NCI-H1417 treated with DMSO at 0.1 percent for 48 hours (cell line): ENCODE measurements around the gene UBA7.
"Not testable (repeated sequence)": the region's sequence is repeated elsewhere in the genome, so short reads cannot be mapped to it uniquely, and the experiment has no call there.

Source experiments
- DNase-seq: peaks from one replicate; lab custom pipeline; 2025; lab: John Stamatoyannopoulos, UW

Gene UBA7

DNA sequence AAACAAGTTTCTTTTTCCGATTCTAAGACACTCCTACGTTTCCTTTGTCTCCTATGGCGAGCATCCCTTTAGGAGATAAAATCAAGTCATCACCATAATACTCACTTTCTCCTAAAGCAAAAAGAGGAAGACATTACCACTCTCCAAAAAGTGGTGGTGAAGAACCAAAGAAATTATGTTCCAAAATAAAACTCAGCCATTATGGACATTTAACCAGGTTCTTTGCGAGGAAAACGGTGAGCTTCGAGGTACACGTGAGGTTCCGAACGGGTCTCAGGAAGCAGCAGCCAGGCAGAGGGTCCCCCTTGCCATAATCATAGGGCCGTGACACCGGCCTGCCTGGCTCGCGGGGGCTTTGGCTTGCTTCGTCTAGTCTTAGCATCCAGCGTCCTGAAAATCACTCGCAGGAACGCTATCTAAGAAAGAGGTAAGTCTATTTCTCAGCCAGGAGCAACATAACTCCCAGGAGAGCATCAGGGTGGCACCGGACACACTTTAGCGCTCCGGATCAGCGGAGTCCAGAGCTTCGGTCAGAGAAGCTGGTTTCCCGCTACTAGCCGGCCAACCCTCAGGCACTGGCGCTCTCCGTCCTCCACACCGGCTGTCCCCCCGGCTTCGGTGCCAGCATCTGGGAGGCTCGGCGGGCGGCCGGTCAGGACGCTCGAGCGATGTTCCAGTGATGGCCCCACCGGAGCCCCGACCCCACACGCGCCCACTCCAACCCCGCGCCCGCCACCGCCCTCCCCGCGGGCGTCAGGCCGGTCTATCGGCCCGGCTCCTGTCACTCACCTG is 28.0 kb downstream of the UBA7 start:
- no peak for DNase-seq

- DNase-seq = not testable (repeated sequence)
Observed at GRCh38 chr3:49782277-49782676, 31.5 kb downstream of the UBA7 start.

- no peak for DNase-seq
Observed at GRCh38 chr3:49781415-49782199, 32.1 kb downstream of the UBA7 start.

DNA sequence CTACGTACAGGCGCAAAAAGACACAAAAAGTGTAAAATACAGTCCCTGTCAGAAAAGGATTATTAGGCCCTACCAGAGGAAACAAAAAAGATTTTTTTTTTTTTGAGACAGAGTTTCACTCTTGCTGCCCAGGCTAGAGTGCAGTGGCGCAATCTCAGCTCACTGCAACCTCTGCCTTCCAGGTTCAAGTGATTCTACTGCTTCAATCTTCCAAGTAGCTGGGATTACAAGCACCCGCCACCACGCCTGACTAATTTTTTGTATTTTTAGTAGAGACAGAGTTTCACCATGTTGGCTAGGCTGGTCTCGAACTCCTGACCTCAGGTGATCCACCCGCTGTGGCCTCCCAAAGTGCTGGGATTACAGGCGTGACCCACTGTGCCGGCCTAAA is 32.8 kb downstream of the UBA7 start:
- DNase-seq = not testable (repeated sequence)

GRCh38 chr3:49780080-49780974 is 33.4 kb downstream of the UBA7 start:
- DNase-seq = no peak

DNA sequence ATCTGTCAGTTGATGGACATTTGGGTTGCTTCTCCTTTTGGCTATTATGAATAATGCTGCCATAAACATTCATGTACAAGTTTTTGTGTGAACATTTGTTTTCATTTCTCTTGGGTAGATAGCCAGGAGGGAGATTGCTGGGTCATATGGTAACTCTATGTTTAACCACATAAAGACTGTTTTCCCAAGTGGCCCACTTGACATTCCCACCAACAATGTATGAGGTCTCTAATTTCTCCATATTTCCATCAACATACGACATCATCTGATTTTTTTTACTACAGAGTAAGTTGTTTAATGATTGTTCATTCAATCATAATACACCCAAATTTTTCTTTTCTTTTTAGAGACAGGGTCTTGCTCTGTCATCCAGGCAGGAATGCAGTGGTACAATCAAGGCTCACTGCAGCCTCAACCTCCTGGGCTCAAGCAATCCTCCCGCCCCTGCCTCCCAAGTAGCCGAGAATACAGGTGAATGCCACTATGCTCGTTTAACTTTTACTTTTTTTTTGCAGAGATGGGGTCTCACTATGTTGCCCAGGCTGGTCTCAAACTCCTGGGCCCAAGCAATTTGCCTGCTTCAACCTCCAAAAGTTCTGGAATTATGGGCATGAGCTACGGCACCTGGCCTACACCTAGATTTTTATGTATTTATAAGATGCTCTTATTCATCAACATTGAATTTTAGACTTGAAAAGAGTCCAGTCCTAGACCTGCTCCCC is 34.2 kb downstream of the UBA7 start:
- no peak for DNase-seq

- not testable (repeated sequence) for DNase-seq
Observed at GRCh38 chr3:49776101-49776500, 37.7 kb downstream of the UBA7 start.

- DNase-seq = no peak
Observed at GRCh38 chr3:49775538-49775937, 38.2 kb downstream of the UBA7 start.

DNA sequence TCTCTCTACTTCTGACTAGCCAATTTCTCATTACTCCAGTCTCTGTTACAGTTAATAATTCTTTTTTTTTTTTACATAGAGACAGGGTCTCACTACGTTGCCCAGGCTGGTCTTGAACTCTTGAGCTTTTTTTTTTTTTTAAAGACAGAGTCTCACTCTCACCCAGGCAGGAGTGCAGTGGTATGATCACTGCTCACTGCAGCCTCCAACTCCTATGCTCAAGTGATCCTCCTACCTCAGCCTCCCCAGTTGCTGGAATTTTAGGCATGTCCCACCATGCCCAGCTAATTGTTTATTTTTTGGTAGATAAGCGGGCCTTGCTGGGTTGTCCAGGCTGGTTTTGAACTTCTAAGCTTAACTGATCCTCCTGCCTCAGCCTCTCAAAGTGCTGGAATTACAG is 41.0 kb downstream of the UBA7 start:
- DNase-seq = no peak

GRCh38 chr3:49771340-49771938 is 42.3 kb downstream of the UBA7 start:
- DNase-seq = no peak

- DNase-seq = no peak
Observed at GRCh38 chr3:49769926-49770325, 43.8 kb downstream of the UBA7 start.

DNA sequence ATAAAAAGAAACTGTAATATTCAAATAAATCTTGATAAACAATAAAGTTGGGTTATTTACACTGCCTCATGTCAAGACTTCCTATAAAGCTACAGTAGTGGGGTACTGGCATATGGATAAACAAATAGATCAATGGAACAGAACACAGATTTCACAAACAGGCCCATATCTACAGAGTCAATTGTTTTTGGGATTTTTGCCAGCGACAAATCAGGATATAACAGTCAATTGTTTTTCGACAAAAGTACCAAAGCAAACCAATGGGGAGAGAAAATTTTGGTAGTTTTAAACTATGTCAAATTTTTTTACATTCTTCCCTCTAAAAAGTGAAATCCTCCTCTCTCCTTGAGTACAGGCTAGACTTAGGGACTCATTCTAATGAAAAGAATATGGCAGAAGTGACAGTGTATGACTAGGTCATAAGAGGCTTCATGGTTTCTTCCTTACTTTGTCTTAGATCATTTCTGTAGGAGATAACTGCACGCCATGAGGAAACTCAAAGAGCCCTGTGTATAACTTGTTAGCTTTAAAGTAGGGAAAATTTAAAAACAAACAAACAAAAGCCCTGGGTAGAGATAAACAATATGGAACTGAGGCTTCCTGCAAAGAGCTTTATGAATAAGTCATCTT is 44.4 kb downstream of the UBA7 start:
- no peak for DNase-seq

DNA sequence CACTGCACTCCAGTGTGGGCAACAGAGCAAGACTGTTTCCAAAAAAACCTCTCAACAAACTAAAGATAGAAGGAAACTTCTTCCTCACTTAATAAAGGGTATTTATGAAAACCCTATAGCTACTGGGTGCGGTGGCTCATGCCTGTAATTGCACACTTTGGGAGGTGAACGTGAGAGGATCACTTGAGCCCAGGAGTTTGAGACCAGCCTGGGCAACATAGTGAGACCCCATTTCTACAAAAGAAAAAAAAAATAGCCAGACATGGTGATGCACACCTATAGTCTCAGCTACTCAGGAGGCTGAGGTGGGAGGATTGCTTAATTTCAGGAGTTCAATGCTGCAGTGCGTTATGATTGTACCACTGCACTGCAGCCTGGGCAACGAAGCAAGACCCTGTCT is 49.8 kb downstream of the UBA7 start:
- DNase-seq = no peak

DNA sequence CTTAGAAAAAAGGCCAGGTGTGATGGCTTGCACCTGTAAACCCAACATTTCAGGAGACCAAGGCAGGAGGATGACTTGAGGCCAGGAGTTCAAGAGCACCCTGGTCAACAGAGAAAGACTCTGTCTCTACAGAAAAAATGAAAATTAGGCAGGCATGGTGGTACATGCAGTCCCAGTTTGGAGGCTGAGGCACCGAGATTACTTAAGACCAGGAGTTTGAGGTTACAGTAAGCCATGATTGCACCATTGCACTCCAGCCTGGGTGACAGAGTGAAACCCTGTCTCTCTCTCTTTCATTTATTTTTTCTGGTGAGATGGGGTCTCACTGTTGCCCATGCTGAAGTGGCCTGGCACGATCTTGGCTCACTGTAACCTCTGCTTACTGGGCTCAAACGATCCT is 52.1 kb downstream of the UBA7 start:
- no peak for DNase-seq

GRCh38 chr3:49759226-49759625 is 54.5 kb downstream of the UBA7 start:
- DNase-seq = no peak

DNA sequence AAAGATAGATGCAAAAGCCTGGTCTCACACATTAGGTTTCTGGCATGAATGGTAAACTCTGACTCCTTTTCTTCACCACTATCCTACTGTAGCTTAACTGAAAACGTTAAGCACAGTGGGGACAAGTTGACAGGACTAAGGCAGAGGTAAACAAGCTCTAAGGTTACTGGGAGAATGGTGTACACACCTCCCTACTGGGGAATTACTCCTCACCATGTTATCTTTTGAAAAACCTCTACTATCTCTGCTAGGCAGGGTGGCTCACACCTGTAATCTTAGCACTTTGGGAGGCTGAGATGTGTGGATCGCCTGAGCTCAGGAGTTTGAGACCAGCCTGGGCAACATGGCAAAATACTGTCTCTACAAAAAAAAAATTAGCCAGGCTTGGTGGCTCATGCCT is 56.6 kb downstream of the UBA7 start:
- no peak for DNase-seq

DNA sequence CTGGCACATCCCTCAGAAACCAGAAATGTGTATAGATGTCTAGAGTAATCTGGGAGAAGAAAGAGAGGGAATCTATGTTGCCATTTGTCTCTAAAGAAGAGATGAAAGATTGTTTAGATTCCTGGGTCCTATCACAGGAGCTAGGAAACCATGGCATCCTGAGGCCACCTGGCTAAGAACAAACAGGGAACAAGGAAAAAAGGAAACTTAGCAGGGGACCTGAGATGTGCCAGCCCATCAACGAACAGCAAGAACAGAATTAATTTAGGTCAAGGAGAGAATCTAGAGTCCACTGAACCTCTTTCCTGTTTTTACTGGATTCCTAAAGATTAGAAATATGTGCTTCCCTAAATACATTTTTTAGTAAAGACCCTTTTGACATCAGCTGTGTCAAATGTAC is 57.7 kb downstream of the UBA7 start:
- DNase-seq = no peak
